H1 (cell line): ENCODE results near the gene ITGA8. TPM values are rescaled to one million over a fixed set of nuclear protein-coding genes. Genes with fewer than 3 reads are reported as not detected.

Experiments
- CTCF ChIA-PET: fragments of 300-600 bp; sonication (Branson Sonifier 250); formaldehyde crosslinking; loops from one replicate; lab custom pipeline; 2021; ENCODE audit not compliant: partially characterized antibody; lab: Charles Lee
- POLR2A ChIA-PET: fragments of 300-600 bp; sonication (Branson Sonifier 250); formaldehyde crosslinking; loops from one replicate; lab custom pipeline; 2021; ENCODE audit warnings: inconsistent platforms; ENCODE audit not compliant: partially characterized antibody; lab: Charles Lee
- DNase-seq, 2 experiments: peaks; one replicate each; pipeline versions ENCODE4 v3.0.0 to v3.0.0-alpha.2; 2010 to 2022; ENCODE audit warnings: low spot score in 2 of 2, low read depth in 1 of 2, mixed read lengths in 1 of 2
- FAIRE-seq: peaks from 2 replicates; lab custom pipeline; 2011; peaks lifted over from hg19 to GRCh38; lab: Jason Lieb, UNC
- H2AFZ ChIP-seq: 2 replicates; pipeline ENCODE4 v1.8.1; 2012; ENCODE audit warnings: low read length, inconsistent platforms
- H2AK5ac ChIP-seq: 2 replicates; pipeline ENCODE4 v1.6.1; 2013; ENCODE audit warnings: low read depth, low read length
- H2BK120ac ChIP-seq: replicated peaks from 2 replicates; pipeline ENCODE3; 2013; ENCODE audit warnings: low read depth, low read length, inconsistent platforms
- H2BK12ac ChIP-seq: 2 replicates; pipeline ENCODE4 v1.6.1; 2013; ENCODE audit warnings: low read depth, low read length
- H2BK15ac ChIP-seq: 2 replicates; pipeline ENCODE4 v1.6.1; 2013; ENCODE audit warnings: low read length
- H2BK20ac ChIP-seq: 2 replicates; pipeline ENCODE4 v1.6.1; 2013; ENCODE audit warnings: low read length
- H2BK5ac ChIP-seq: 2 replicates; pipeline ENCODE4 v1.6.1; 2013; ENCODE audit warnings: low read depth, low read length
- H3K14ac ChIP-seq: 2 replicates; pipeline ENCODE4 v1.6.1; 2013; ENCODE audit warnings: inconsistent platforms; ENCODE audit not compliant: insufficient read length
- H3K18ac ChIP-seq: 2 replicates; pipeline ENCODE4 v1.6.1; 2013; ENCODE audit warnings: low read length; ENCODE audit errors: extremely low read depth
- H3K23ac ChIP-seq: 2 replicates; pipeline ENCODE4 v1.6.1; 2013; ENCODE audit warnings: inconsistent platforms; ENCODE audit not compliant: insufficient read length
- H3K23me2 ChIP-seq: 2 replicates; pipeline ENCODE4 v1.6.1; 2013; ENCODE audit warnings: low read depth, low read length
- H3K27ac ChIP-seq: 2 replicates; pipeline ENCODE4 v1.6.1; 2011; ENCODE audit warnings: low read depth, low read length, inconsistent platforms
- H3K27me3 ChIP-seq, 4 experiments: replicated peaks in 1 of 4; 1 replicate in 1 of 4; 2 replicates in 3 of 4; pipeline versions ENCODE4 v1.6.1 to v1.8.1; 2011 to 2013; ENCODE audit warnings: low read length in 3 of 4, mild to moderate bottlenecking in 3 of 4, inconsistent platforms in 2 of 4, mixed read lengths in 2 of 4, moderate library complexity in 1 of 4; ENCODE audit not compliant: control insufficient read depth in 3 of 4, insufficient read depth in 3 of 4; ENCODE audit errors: extremely low read depth in 1 of 4
- H3K36me3 ChIP-seq, 4 experiments: 2 replicates each; pipeline versions ENCODE4 v1.6.1 to v1.8.1; 2011 to 2013; ENCODE audit warnings: mild to moderate bottlenecking in 4 of 4, low read length in 3 of 4, moderate library complexity in 2 of 4, control low read depth in 1 of 4, inconsistent platforms in 1 of 4; ENCODE audit not compliant: insufficient read depth in 4 of 4, control insufficient read depth in 2 of 4
- H3K4ac ChIP-seq: replicated peaks from 2 replicates; pipeline ENCODE3; 2013; ENCODE audit warnings: low read length, low read depth, mixed read lengths, inconsistent platforms; ENCODE audit not compliant: insufficient read length
- H3K4me1 ChIP-seq, 4 experiments: replicated peaks in 1 of 4; 1 replicate in 1 of 4; 2 replicates in 3 of 4; pipeline versions ENCODE4 v1.6.1 to v1.8.1; 2011 to 2013; ENCODE audit warnings: low read length in 3 of 4, inconsistent platforms in 2 of 4, mixed read lengths in 1 of 4; ENCODE audit not compliant: insufficient read depth in 4 of 4, control insufficient read depth in 3 of 4
- H3K4me2 ChIP-seq, 2 experiments: 2 replicates each; pipeline versions ENCODE4 v1.6.1 to v1.8.1; 2011 to 2013; ENCODE audit warnings: low read depth in 2 of 2, low read length in 2 of 2, control low read depth in 1 of 2, inconsistent platforms in 1 of 2, mild to moderate bottlenecking in 1 of 2; ENCODE audit not compliant: insufficient read depth in 1 of 2
- H3K4me3 ChIP-seq, 4 experiments: fragments of 200-600, 300-600 bp in 1 of 4; sonication (generic), shearing (Covaris generic), sonication (Bioruptor Twin) in 1 of 4; 2 replicates each; pipeline versions ENCODE4 v1.5.1 to v1.8.1; 2011 to 2016; ENCODE audit warnings: low read length in 4 of 4, low read depth in 3 of 4, control low read depth in 2 of 4, inconsistent platforms in 2 of 4, mild to moderate bottlenecking in 2 of 4, mixed read lengths in 1 of 4, moderate library complexity in 1 of 4; ENCODE audit not compliant: insufficient read depth in 2 of 4; ENCODE audit errors: extremely low read depth in 1 of 4
- H3K56ac ChIP-seq: replicated peaks from 2 replicates; pipeline ENCODE3; 2013; ENCODE audit warnings: low read depth, mild to moderate bottlenecking, mixed read lengths, low read length, inconsistent platforms; ENCODE audit not compliant: insufficient read length
- H3K79me1 ChIP-seq: 2 replicates; pipeline ENCODE4 v1.6.1; 2013; ENCODE audit warnings: low read depth, low read length, control low read depth
- H3K79me2 ChIP-seq, 2 experiments: 2 replicates each; pipeline versions ENCODE4 v1.6.1 to v1.8.1; 2012 to 2013; ENCODE audit warnings: low read length in 2 of 2, mild to moderate bottlenecking in 2 of 2, inconsistent platforms in 1 of 2; ENCODE audit not compliant: insufficient read depth in 2 of 2, control insufficient read depth in 1 of 2
- H3K9ac ChIP-seq, 4 experiments: replicated peaks in 1 of 4; 1 replicate in 1 of 4; 2 replicates in 3 of 4; pipeline versions ENCODE4 v1.6.1 to v1.8.1; 2011 to 2013; ENCODE audit warnings: low read depth in 3 of 4, low read length in 3 of 4, control low read depth in 2 of 4, mild to moderate bottlenecking in 2 of 4, moderate library complexity in 2 of 4, inconsistent platforms in 1 of 4; ENCODE audit errors: extremely low read depth in 1 of 4
- H3K9me3 ChIP-seq, 2 experiments: 2 replicates each; pipeline versions ENCODE4 v1.6.1 to v1.8.1; 2012 to 2013; ENCODE audit warnings: mild to moderate bottlenecking in 2 of 2, moderate library complexity in 2 of 2, control low read depth in 1 of 2, inconsistent platforms in 1 of 2, low read depth in 1 of 2, low read length in 1 of 2, mixed read lengths in 1 of 2; ENCODE audit not compliant: insufficient read depth in 2 of 2
- H4K20me1 ChIP-seq, 2 experiments: replicated peaks in 1 of 2; 2 replicates each; pipeline versions ENCODE3 to v1.8.1; 2011 to 2013; ENCODE audit warnings: inconsistent platforms in 2 of 2, low read length in 2 of 2, mild to moderate bottlenecking in 1 of 2; ENCODE audit not compliant: insufficient read depth in 2 of 2, control insufficient read depth in 1 of 2
- H4K5ac ChIP-seq: 2 replicates; pipeline ENCODE4 v1.6.1; 2013; ENCODE audit warnings: low read length, low read depth, mixed read lengths, inconsistent platforms; ENCODE audit not compliant: insufficient read length
- H4K8ac ChIP-seq: 2 replicates; pipeline ENCODE4 v1.8.0; 2013; ENCODE audit warnings: mild to moderate bottlenecking, moderate library complexity, low read length, inconsistent platforms; ENCODE audit not compliant: insufficient read depth; ENCODE audit errors: extremely low read depth
- H4K91ac ChIP-seq: replicated peaks from 2 replicates; pipeline ENCODE3; 2013; ENCODE audit warnings: low read length, mixed read lengths, inconsistent platforms; ENCODE audit not compliant: insufficient read length
- ASH2L ChIP-seq: fragments of 200-600, 300-600 bp; sonication (generic); IDR thresholded peaks from one replicate; pipeline ENCODE4 v1.7.1; 2017; ENCODE audit warnings: low read length
- BRCA1 ChIP-seq: IDR thresholded peaks from 2 replicates; pipeline ENCODE4 v1.6.1; 2012; ENCODE audit warnings: low read depth, low read length, improper control_type of control experiment
- CEBPB ChIP-seq: IDR thresholded peaks from 2 replicates; pipeline ENCODE4 v1.6.1; 2012; ENCODE audit warnings: low read depth, low read length
- CHD2 ChIP-seq: IDR thresholded peaks from 2 replicates; pipeline ENCODE4 v1.6.1; 2012; ENCODE audit warnings: low read length, improper control_type of control experiment
- GABPA ChIP-seq: IDR thresholded peaks from 2 replicates; pipeline ENCODE4 v1.6.1; 2011; ENCODE audit warnings: mild to moderate bottlenecking, low read length, moderate library complexity, borderline replicate concordance; ENCODE audit not compliant: insufficient read depth
- KDM5A ChIP-seq: fragments of 200-600 bp; IDR thresholded peaks from 2 replicates; pipeline ENCODE4 v1.7.1; 2012; ENCODE audit warnings: mild to moderate bottlenecking, low read length, inconsistent platforms, mixed read lengths
- NANOG ChIP-seq: IDR thresholded peaks from 2 replicates; pipeline ENCODE4 v1.6.1; 2011; ENCODE audit warnings: low read length, low read depth, mild to moderate bottlenecking, inconsistent platforms; ENCODE audit not compliant: insufficient read depth, poor library complexity, severe bottlenecking
- NRF1 ChIP-seq: IDR thresholded peaks from 2 replicates; pipeline ENCODE4 v1.6.1; 2011; ENCODE audit warnings: mild to moderate bottlenecking, low read depth, low read length, improper control_type of control experiment
- POU5F1 ChIP-seq: IDR thresholded peaks from 2 replicates; pipeline ENCODE4 v1.6.1; 2011; ENCODE audit warnings: low read depth, mild to moderate bottlenecking, low read length, moderate library complexity
- SP2 ChIP-seq: IDR thresholded peaks from 2 replicates; pipeline ENCODE4 v1.6.1; 2012; ENCODE audit warnings: mild to moderate bottlenecking, low read length, inconsistent platforms
- TCF12 ChIP-seq: IDR thresholded peaks from 2 replicates; pipeline ENCODE4 v1.6.1; 2011; ENCODE audit warnings: low read depth, mild to moderate bottlenecking, low read length
- USF2 ChIP-seq: IDR thresholded peaks from 2 replicates; pipeline ENCODE4 v1.6.1; 2011; ENCODE audit warnings: low read length, improper control_type of control experiment
- YY1 ChIP-seq: IDR thresholded peaks from 2 replicates; pipeline ENCODE4 v1.6.1; 2011; ENCODE audit warnings: low read depth, mild to moderate bottlenecking, low read length
- WGBS, 2 experiments: shearing (Covaris generic) in 1 of 2; methylation state at CpG; one replicate each; pipeline versions ENCODE4 v1.1.6 to v1.1.7; 2013 to 2015; ENCODE audit warnings: low lambda C conversion rate in 2 of 2, mixed read lengths in 2 of 2, inconsistent platforms in 1 of 2, low coverage in 1 of 2, missing lambda C conversion rate in 1 of 2; ENCODE audit not compliant: insufficient replicate concordance in 2 of 2, insufficient coverage in 1 of 2, insufficient read length in 1 of 2; ENCODE audit errors: extremely low coverage in 1 of 2, missing lambda C conversion rate in 1 of 2; 5-methylcytosine and 5-hydroxymethylcytosine counted together
- polyA plus RNA-seq, 7 experiments: library from polyadenylated mRNA; depleted of rRNA in 3 of 7; stranded (reverse) in 5 of 7; unstranded in 2 of 7; fragments of >200 nt in 5 of 7; fragments of 200-250 nt in 2 of 7; gene quantifications; 1 replicate in 5 of 7; 2 replicates in 1 of 7; 4 replicates in 1 of 7; pipeline versions ENCODE4 v1.2.1 to v1.2.3, GENCODE V29; 2011 to 2013; ENCODE audit warnings: missing spikeins in 2 of 7, mixed read lengths in 2 of 7
- total RNA-seq: library from RNA; stranded (reverse); fragmentation: NEBNext Ultra II Directional; extraction: Animal tissue kit (Norgen Biotek cat#: 25700); gene quantifications from 2 replicates; pipeline ENCODE4 v1.2.1, GENCODE V29; 2021

The ITGA8 gene
- total and polyA plus RNA-seq, 2 of the 8 experiments (the other 6 are each of a cell fraction or from before 2014, with no cell fraction given): not detected

DNA sequence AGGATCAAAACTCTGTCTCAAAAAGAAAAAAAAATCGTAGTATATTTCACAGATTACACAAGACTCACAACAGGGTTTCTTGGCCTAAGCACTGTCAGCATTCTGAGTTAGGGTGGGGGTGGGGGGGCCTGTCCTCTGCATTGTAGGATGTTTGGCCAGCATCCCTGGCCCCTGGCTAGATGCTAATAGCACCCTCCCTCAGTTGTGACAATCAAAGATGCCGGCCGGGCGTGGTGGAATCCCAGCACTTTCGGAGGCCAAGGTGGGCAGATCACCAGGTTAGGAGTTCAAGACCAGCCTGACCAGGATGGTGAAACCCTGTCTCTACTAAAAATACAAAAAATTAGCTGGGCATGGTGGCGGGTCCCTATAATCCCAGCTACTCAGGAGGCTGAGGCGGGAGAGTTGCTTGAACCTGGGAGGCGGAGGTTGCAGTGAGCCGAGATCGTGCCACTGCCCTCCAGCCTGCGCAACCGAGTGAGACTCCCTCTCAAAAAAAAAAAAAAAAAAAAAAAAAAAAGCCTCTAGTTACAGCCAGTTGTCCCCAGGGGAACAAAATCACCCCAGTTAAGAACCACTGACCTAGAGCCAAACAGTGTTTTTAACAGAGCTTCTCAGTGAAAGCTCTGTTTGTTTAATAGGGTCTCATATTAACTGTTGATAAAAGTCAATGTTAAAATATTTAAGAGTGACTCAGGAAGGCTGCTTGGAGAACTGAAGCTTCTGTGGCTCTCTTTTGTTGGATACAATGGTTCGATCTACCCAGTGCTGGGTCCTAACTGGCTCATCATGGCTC, 187.6 kb downstream of the ITGA8 start:
- Histone ChIP-seq H3K4me2 (no peak overlapping the region), H2BK120ac (no peak overlapping the region), H2BK15ac (no peak overlapping the region), H3K18ac (no peak overlapping the region), H3K4me3 (no peak overlapping the region), H3K4me1 (no peaks in the 10 kb centered on the region), H4K20me1 (no peaks in the 10 kb centered on the region), H2BK12ac (no peak overlapping the region), H3K79me1 (no peaks in the 10 kb centered on the region), H2AFZ (no peak overlapping the region), H3K9ac (no peak overlapping the region), H2BK20ac (no peak overlapping the region), H3K4ac (no peak overlapping the region), H2AK5ac (no peak overlapping the region), H4K8ac (no peak overlapping the region), H3K36me3 (no peaks in the 10 kb centered on the region), H3K79me2 (no peaks in the 10 kb centered on the region), H3K9me3 (peaks cover 0 to 2% of the 10 kb centered on the region in 2 experiments; a peak in 1 of 4 replicates), H4K91ac (no peak overlapping the region), H3K27me3 (no peaks in the 10 kb centered on the region), H3K27ac (no peak overlapping the region), H3K14ac (no peak overlapping the region), H2BK5ac (no peak overlapping the region), H3K23ac (no peak overlapping the region), H3K56ac (no peak overlapping the region), H4K5ac (no peak overlapping the region), H3K23me2 (no peaks in the 10 kb centered on the region)
- POLR2A ChIA-PET: no interaction called here
- WGBS, 2 experiments: 87% methylated on average over 6 of the region's 13 CpGs; no CpG with 5 or more reads in 1 of the 2 experiments
- no peak for FAIRE-seq
- CTCF ChIA-PET: interaction anchor here (1.4 kb wide), 1 partner anchor 53 kb away, joined by 3 read pairs; no protein-coding TSS in a partner anchor
- DNase-seq: no peak
- TF ChIP-seq BRCA1 (no peak), GABPA (no peak), USF2 (no peak), CEBPB (no peak), ASH2L (no peak), KDM5A (no peak), SP2 (no peak), TCF12 (no peak), POU5F1 (no peak), NANOG (no peak), CHD2 (no peak), YY1 (no peak), NRF1 (no peak)
